SHP77 treated with DMSO at 0.1 percent for 48 hours (cell line): Measurements from ENCODE around the gene USP30.
A peak's percentile ranks its signal among the peaks of the same experiment; 100 is the strongest.

Experiments used
- DNase-seq: peaks from one replicate; lab custom pipeline; 2025; lab: John Stamatoyannopoulos, UW

Gene USP30

DNA sequence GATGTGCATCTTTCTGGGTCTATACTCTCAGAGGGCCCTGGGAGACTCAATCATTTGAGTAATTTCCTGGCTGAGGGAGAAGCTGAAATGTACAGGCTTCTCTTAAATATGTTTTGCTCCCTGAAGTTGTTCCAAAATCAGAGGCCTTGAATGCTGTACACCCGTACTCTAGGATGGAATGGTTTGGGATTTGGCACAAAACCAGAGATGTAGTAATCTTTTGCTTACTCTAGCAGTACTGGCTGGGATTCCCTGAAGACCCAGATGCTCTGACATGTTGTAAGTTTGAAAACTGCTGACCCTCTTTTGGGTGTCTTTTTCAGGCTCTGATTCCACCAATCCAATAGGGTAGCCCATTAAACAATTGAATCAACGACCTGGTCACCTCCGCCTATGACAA, 74.4 kb downstream of the USP30 start:
- DNase-seq = no peak

DNA sequence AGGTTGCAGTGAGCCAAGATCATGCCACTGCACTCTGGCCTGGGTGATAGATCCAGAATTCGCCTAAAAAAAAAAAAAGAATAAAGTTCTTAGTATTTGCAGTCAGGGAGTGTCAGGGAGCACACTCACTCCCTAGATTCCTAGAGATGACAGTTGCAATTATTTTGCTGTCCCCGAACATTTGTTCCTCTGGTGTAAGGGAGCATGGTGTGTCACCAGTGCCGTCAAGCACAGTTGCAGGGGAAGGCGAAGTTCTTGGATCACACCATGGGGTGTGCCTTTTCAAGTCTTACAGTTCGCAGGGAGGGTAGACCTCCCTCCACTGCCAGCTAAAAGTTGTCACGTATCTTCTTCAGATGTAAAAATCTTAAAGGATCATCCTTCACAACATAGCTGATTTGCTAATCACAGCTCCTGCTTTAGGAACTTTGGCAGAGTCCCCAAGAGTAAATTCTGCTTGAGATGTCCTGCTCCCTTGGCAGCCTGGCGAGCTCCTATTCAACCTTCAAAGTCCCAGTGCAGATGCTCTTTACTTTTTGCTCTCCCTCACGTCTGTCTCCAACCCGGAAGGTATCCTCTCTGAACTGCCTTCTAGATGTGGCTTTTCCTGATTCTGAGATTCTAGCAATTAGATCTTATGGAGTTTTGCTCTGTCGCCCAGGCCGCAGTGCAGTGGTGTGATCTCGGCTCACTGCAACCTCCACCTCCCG, 75.3 kb downstream of the USP30 start:
- no peak for DNase-seq

DNA sequence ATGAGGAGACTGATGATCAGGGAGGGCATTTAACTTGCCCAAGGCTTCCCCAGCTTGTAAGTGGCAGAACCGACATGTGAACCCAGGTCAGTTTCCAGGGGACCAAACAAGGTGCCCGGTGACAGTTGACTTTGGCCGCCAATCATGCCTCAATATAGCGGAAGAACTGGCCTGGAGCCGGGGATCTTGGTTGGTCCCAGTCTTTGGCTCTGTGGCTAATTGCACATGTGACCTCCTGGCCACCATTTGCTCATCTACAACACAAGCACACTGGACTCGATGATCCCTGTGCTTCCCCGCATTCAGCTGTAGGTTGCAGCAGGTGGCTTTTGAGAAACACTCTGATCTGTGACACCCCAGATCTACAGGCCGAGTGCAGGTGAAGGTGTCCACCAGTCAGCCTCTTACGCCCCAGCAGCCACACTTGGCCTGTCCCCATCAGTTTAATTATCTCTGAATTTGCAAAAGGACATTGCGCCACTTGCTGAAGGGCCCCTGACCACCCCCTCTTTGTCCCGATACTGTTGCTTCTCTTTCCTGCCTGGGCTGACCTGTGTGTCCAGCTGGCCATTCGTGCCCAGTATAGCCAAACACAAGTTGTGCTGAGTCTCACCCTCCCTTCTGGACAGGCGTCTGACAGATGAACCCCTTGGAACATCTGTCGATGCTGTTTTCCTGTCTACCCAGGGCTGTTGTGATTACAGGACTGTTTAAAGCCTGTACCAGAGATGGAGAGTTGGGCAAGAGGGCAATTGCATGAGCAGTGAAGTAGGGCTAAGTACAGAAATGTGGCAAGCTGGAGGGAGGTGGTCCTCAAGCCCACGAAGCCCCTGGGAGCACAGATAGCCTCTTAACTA, 78.1 kb downstream of the USP30 start:
- no peak for DNase-seq

GRCh38 chr12:109131154-109132050, 79.0 kb downstream of the USP30 start:
- DNase-seq = peak; percentile 28

- no peak for DNase-seq
Observed at GRCh38 chr12:109134186-109134917, 82.0 kb downstream of the USP30 start.

GRCh38 chr12:109137055-109137454, 84.7 kb downstream of the USP30 start:
- DNase-seq = no peak
